HepG2 (cell line): ENCODE measurements around the gene EIF1. TPM values are rescaled to one million over a fixed set of nuclear protein-coding genes. Genes with fewer than 3 reads are reported as not detected.

Experiments used
- CREM ChIP-seq, 2 experiments: sonication (generic) in 1 of 2; formaldehyde crosslinking in 1 of 2; IDR thresholded peaks; 2 replicates each; pipeline versions ENCODE4 v1.4.0 to v1.6.1; 2016 to 2020; ENCODE audit warnings: antibody characterized with exemption in 1 of 2, mild to moderate bottlenecking in 1 of 2, missing genetic modification reagents in 1 of 2
- ELF1 ChIP-seq: sonication (generic); formaldehyde crosslinking; IDR thresholded peaks from 2 replicates; pipeline ENCODE4 v1.4.0; 2020; ENCODE audit warnings: missing genetic modification reagents
- ETV5 ChIP-seq: IDR thresholded peaks from 2 replicates; pipeline ENCODE4 v1.6.1; 2018; ENCODE audit warnings: missing biosample characterization, missing genetic modification reagents, inconsistent platforms, borderline replicate concordance
- FIP1L1 ChIP-seq: fragments of 200-400 bp; formaldehyde crosslinking; IDR thresholded peaks from 2 replicates; pipeline ENCODE4 v1.6.1; 2018; ENCODE audit warnings: low read depth, mild to moderate bottlenecking, low read length, moderate library complexity, borderline replicate concordance; ENCODE audit not compliant: insufficient read depth
- HNRNPUL1 ChIP-seq: fragments of 200-400 bp; formaldehyde crosslinking; IDR thresholded peaks from 2 replicates; pipeline ENCODE4 v1.6.1; 2017; ENCODE audit warnings: low read depth, mild to moderate bottlenecking, low read length, moderate library complexity
- KDM3A ChIP-seq: IDR thresholded peaks from 2 replicates; pipeline ENCODE4 v1.6.1; 2018; ENCODE audit warnings: low read depth, missing compliant biosample characterization
- MAFK ChIP-seq, 2 experiments: IDR thresholded peaks in 1 of 2; conservative IDR thresholded peaks in 1 of 2; 2 replicates each; pipeline ENCODE4 v1.6.1; 2011; ENCODE audit warnings: improper control_type of control experiment in 2 of 2, low read length in 2 of 2
- MYC ChIP-seq: sonication (generic); formaldehyde crosslinking; IDR thresholded peaks from 2 replicates; pipeline ENCODE4 v1.9.0; 2021; ENCODE audit warnings: missing genetic modification reagents, borderline replicate concordance
- NFE2L1 ChIP-seq: sonication (generic); formaldehyde crosslinking; IDR thresholded peaks from 2 replicates; pipeline ENCODE4 v1.4.0; 2020; ENCODE audit warnings: missing genetic modification reagents, mild to moderate bottlenecking, borderline replicate concordance
- RBAK ChIP-seq: sonication (generic); formaldehyde crosslinking; IDR thresholded peaks from 2 replicates; pipeline ENCODE4 v1.5.1; 2020; ENCODE audit warnings: mild to moderate bottlenecking, missing genetic modification reagents
- RCOR2 ChIP-seq: IDR thresholded peaks from 2 replicates; pipeline ENCODE4 v1.6.1; 2016; ENCODE audit warnings: missing biosample characterization, missing genetic modification reagents
- TBX2 ChIP-seq: sonication (generic); formaldehyde crosslinking; IDR thresholded peaks from 2 replicates; pipeline ENCODE4 v1.5.0; 2020; ENCODE audit warnings: missing genetic modification reagents, mild to moderate bottlenecking, borderline replicate concordance
- U2AF2 ChIP-seq: fragments of 200-400 bp; formaldehyde crosslinking; IDR thresholded peaks from 2 replicates; pipeline ENCODE4 v1.6.1; 2017; ENCODE audit warnings: low read depth, mild to moderate bottlenecking, low read length
- ZFP90 ChIP-seq: sonication (generic); formaldehyde crosslinking; IDR thresholded peaks from 2 replicates; pipeline ENCODE4 v1.8.0; 2022; ENCODE audit warnings: missing genetic modification reagents, mild to moderate bottlenecking, inconsistent platforms, borderline replicate concordance
- ZFX ChIP-seq: sonication (generic); formaldehyde crosslinking; IDR thresholded peaks from 2 replicates; pipeline ENCODE4 v1.4.0; 2020; ENCODE audit warnings: mild to moderate bottlenecking, low read depth, missing genetic modification reagents, moderate library complexity
- ZNF17 ChIP-seq: sonication (generic); formaldehyde crosslinking; IDR thresholded peaks from 2 replicates; pipeline ENCODE4 v1.5.0; 2020; ENCODE audit warnings: mild to moderate bottlenecking, missing genetic modification reagents
- ZNF354B ChIP-seq: sonication (generic); formaldehyde crosslinking; IDR thresholded peaks from 2 replicates; pipeline ENCODE4 v1.8.0; 2022; ENCODE audit warnings: mild to moderate bottlenecking, missing genetic modification reagents
- ZNF460 ChIP-seq: sonication (generic); formaldehyde crosslinking; IDR thresholded peaks from 2 replicates; pipeline ENCODE4 v1.5.1; 2020; ENCODE audit warnings: missing genetic modification reagents, mild to moderate bottlenecking, borderline replicate concordance
- ZNF501 ChIP-seq: sonication (generic); formaldehyde crosslinking; IDR thresholded peaks from 2 replicates; pipeline ENCODE4 v1.5.1; 2020; ENCODE audit warnings: mild to moderate bottlenecking, moderate library complexity, missing genetic modification reagents
- ZNF558 ChIP-seq: sonication (generic); formaldehyde crosslinking; IDR thresholded peaks from 2 replicates; pipeline ENCODE4 v1.9.0; 2022; ENCODE audit warnings: mild to moderate bottlenecking, missing genetic modification reagents, borderline replicate concordance
- ZNF768 ChIP-seq: sonication (generic); formaldehyde crosslinking; IDR thresholded peaks from 2 replicates; pipeline ENCODE4 v1.4.0; 2020; ENCODE audit warnings: missing genetic modification reagents
- polyA plus RNA-seq, 8 experiments: library from polyadenylated mRNA; depleted of rRNA in 3 of 8; stranded (reverse) in 7 of 8; unstranded in 1 of 8; fragments of >200 nt; fragmentation: Illumina TruSeq in 4 of 8; extraction: Trizol in 4 of 8; gene quantifications; 2 replicates each; pipeline versions ENCODE4 v1.2.1 to v1.2.3, GENCODE V29; 2011 to 2016; ENCODE audit warnings: low read depth in 4 of 8, missing spikeins in 1 of 8, mixed read lengths in 1 of 8; ENCODE audit not compliant: insufficient read depth in 1 of 8
- total RNA-seq, 5 experiments: library from RNA; depleted of rRNA; stranded (reverse); fragments of >200 nt; fragmentation: Illumina TruSeq; extraction: Trizol; gene quantifications; 2 replicates each; pipeline ENCODE4 v1.2.3, GENCODE V29; 2016; ENCODE audit warnings: low read depth in 1 of 5
- TF ChIP-seq, protein P1 (sequence below): sonication (generic); formaldehyde crosslinking; IDR thresholded peaks from 2 replicates; pipeline ENCODE4 v1.5.0; 2020; ENCODE audit warnings: missing genetic modification reagents
- TF ChIP-seq, protein P2 (sequence below): sonication (generic); formaldehyde crosslinking; IDR thresholded peaks from 2 replicates; pipeline ENCODE4 v1.4.0; 2020; ENCODE audit warnings: mild to moderate bottlenecking, missing genetic modification reagents
- TF ChIP-seq, protein P3 (sequence below): sonication (generic); formaldehyde crosslinking; IDR thresholded peaks from 2 replicates; pipeline ENCODE4 v1.8.1; 2023; ENCODE audit warnings: mild to moderate bottlenecking, moderate library complexity, missing genetic modification reagents
- TF ChIP-seq, protein P4 (sequence below): sonication (generic); formaldehyde crosslinking; IDR thresholded peaks from 2 replicates; pipeline ENCODE4 v1.4.0; 2020; ENCODE audit warnings: missing genetic modification reagents

EIF1 gene
- total and polyA plus RNA-seq, 2 of the 13 experiments (the other 11 are each of a cell fraction or from before 2014, with no cell fraction given): 147 to 517 TPM

DNA sequence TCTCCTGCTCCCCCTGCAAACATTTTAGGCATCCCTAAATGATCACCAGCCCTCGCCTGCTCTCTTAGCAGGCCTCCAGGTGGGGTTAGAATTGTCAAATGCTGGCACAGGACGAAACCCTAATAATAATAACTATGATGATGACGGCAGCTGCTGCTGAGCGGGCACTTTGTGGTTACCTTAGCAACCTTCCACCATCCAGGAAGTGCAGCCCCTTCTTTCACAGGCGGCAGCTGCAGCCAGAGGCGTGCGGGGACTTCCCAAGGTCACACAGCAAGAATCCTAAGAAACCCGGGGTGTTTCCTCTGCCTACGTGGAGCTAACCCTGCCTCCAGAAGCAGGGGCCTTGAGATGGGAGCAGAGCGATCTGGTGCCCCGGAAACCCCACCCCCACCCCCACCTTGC, 22.4 kb upstream of the EIF1 start (continued):
- TF ChIP-seq, protein P1, sequence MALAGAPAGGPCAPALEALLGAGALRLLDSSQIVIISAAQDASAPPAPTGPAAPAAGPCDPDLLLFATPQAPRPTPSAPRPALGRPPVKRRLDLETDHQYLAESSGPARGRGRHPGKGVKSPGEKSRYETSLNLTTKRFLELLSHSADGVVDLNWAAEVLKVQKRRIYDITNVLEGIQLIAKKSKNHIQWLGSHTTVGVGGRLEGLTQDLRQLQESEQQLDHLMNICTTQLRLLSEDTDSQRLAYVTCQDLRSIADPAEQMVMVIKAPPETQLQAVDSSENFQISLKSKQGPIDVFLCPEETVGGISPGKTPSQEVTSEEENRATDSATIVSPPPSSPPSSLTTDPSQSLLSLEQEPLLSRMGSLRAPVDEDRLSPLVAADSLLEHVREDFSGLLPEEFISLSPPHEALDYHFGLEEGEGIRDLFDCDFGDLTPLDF (CRISPR knock-in tag): no peak
- 0 out of 2 replicates have a peak, but pooled peaks have one; percentile 50 for TF ChIP-seq RCOR2 (CRISPR knock-in tag)
- TF ChIP-seq ZNF17 (CRISPR knock-in tag): no peak
- TF ChIP-seq KDM3A (CRISPR knock-in tag): peak; percentile 15; the same call in 1 of the 2 replicates
- peak; percentile 25 to 29; a peak in 1 of 4 replicates for TF ChIP-seq MAFK (conservative IDR thresholded peaks at IDR 0.05 in 1 of 2, IDR thresholded peaks at IDR 0.05 in 1 of 2; ENCODE audit: low read length in 2 of 2)
- TF ChIP-seq NFE2L1: no peak
- TF ChIP-seq, protein P2, sequence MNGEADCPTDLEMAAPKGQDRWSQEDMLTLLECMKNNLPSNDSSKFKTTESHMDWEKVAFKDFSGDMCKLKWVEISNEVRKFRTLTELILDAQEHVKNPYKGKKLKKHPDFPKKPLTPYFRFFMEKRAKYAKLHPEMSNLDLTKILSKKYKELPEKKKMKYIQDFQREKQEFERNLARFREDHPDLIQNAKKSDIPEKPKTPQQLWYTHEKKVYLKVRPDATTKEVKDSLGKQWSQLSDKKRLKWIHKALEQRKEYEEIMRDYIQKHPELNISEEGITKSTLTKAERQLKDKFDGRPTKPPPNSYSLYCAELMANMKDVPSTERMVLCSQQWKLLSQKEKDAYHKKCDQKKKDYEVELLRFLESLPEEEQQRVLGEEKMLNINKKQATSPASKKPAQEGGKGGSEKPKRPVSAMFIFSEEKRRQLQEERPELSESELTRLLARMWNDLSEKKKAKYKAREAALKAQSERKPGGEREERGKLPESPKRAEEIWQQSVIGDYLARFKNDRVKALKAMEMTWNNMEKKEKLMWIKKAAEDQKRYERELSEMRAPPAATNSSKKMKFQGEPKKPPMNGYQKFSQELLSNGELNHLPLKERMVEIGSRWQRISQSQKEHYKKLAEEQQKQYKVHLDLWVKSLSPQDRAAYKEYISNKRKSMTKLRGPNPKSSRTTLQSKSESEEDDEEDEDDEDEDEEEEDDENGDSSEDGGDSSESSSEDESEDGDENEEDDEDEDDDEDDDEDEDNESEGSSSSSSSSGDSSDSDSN: no peak
- TF ChIP-seq ZNF768: peak; percentile 71; the same call in 1 of the 2 replicates
- TF ChIP-seq ZNF501 (CRISPR knock-in tag): 0 out of 2 replicates have a peak, but pooled peaks have one; percentile 5
- TF ChIP-seq CREM (IDR thresholded peaks at IDR 0.05): no peak
- no peak for TF ChIP-seq CREM (CRISPR knock-in tag; IDR thresholded peaks at IDR 0.05)
- TF ChIP-seq ZFP90: no peak
- no peak; the same call in 1 of the 2 replicates for TF ChIP-seq ETV5 (CRISPR knock-in tag)
- TF ChIP-seq ZNF354B: no peak
- no peak for TF ChIP-seq HNRNPUL1
- peak; percentile 63; the same call in 1 of the 2 replicates for TF ChIP-seq ELF1 (CRISPR knock-in tag)
- TF ChIP-seq, protein P3, sequence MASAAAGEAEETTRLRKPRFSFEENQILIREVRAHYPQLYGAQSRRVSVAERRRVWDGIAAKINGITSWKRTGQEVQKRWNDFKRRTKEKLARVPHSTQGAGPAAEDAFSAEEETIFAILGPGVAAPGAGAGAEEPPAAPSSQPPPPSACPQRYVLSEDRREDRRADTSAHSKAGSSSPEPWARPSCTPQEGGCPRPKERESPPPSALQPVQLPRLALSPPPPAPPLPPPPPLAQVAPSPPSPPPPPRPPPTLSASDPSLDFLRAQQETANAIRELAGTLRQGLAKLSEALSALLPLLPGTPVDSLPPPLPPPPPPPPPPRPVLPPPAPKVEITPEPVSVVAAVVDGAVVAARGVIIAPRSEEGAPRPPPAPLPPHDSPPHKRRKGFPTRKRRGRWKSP: 0 out of 2 replicates have a peak, but pooled peaks have one; percentile 46
- TF ChIP-seq U2AF2: no peak
- peak; percentile 12 for TF ChIP-seq TBX2 (CRISPR knock-in tag)
- TF ChIP-seq ZNF460 (CRISPR knock-in tag): no peak
- TF ChIP-seq FIP1L1: no peak
- no peak for TF ChIP-seq RBAK (CRISPR knock-in tag)
- no peak for TF ChIP-seq ZNF558 (CRISPR knock-in tag)
- 0 out of 2 replicates have a peak, but pooled peaks have one; percentile 6 for TF ChIP-seq ZFX
- TF ChIP-seq, protein P4, sequence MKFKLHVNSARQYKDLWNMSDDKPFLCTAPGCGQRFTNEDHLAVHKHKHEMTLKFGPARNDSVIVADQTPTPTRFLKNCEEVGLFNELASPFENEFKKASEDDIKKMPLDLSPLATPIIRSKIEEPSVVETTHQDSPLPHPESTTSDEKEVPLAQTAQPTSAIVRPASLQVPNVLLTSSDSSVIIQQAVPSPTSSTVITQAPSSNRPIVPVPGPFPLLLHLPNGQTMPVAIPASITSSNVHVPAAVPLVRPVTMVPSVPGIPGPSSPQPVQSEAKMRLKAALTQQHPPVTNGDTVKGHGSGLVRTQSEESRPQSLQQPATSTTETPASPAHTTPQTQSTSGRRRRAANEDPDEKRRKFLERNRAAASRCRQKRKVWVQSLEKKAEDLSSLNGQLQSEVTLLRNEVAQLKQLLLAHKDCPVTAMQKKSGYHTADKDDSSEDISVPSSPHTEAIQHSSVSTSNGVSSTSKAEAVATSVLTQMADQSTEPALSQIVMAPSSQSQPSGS: no peak
- no peak for TF ChIP-seq MYC (CRISPR knock-in tag)
